ENCODE results near the gene PRDM16.

DNA sequence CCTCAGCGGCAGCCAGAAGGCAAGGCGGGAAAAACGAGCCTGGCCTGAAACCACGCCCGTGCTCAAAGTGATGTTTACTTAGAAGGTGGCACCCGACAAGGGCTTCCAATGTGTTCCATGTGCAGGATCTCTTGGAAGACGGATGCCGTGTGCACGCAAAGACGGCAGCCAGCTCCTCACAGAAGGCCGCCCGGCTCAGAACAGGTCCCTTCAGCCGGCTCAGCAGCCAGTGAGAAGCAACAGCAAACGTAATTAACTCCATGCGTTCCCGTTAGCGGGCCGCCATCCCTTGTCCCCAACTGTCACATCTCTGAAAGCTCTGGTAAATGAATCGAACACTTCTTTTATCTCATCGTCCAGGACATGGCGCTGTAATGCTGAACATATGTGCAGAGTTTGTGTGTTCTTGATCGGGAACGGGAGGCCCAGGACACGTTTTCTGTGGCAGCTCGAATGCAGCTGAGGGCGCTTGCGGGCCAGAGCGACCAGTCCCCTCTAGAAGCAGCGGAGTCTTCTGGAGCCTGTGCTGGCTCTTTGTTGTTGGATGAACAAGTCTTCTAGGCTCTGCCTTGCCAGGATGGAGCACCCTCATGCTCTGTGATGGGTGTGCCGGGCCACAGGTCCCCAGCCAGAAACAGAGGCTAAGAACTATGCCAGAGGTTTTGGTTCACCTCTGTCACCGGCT is 290.9 kb downstream of the PRDM16 start:
- no peak for TF ChIP-seq CREB1 (CRISPR knock-in tag; IDR thresholded peaks at IDR 0.05; ENCODE audit: low read depth)
- TF ChIP-seq, protein P1, sequence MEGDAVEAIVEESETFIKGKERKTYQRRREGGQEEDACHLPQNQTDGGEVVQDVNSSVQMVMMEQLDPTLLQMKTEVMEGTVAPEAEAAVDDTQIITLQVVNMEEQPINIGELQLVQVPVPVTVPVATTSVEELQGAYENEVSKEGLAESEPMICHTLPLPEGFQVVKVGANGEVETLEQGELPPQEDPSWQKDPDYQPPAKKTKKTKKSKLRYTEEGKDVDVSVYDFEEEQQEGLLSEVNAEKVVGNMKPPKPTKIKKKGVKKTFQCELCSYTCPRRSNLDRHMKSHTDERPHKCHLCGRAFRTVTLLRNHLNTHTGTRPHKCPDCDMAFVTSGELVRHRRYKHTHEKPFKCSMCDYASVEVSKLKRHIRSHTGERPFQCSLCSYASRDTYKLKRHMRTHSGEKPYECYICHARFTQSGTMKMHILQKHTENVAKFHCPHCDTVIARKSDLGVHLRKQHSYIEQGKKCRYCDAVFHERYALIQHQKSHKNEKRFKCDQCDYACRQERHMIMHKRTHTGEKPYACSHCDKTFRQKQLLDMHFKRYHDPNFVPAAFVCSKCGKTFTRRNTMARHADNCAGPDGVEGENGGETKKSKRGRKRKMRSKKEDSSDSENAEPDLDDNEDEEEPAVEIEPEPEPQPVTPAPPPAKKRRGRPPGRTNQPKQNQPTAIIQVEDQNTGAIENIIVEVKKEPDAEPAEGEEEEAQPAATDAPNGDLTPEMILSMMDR (conservative IDR thresholded peaks at IDR 0.05; ENCODE audit: low read depth in 2 of 2) = no peak
- TF ChIP-seq, protein P2, sequence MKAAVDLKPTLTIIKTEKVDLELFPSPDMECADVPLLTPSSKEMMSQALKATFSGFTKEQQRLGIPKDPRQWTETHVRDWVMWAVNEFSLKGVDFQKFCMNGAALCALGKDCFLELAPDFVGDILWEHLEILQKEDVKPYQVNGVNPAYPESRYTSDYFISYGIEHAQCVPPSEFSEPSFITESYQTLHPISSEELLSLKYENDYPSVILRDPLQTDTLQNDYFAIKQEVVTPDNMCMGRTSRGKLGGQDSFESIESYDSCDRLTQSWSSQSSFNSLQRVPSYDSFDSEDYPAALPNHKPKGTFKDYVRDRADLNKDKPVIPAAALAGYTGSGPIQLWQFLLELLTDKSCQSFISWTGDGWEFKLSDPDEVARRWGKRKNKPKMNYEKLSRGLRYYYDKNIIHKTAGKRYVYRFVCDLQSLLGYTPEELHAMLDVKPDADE (IDR thresholded peaks at IDR 0.05) = no peak
- TF ChIP-seq POLR2AphosphoS5 (IDR thresholded peaks at IDR 0.05; ENCODE audit: low read depth) = no peak
- no peak for TF ChIP-seq EZH2 (IDR thresholded peaks at IDR 0.05; ENCODE audit: low read depth, unreplicated experiment)
- TF ChIP-seq JUNB (IDR thresholded peaks at IDR 0.05; ENCODE audit: unreplicated experiment) = no peak

Measured in GM23338 (cell line).